GM18511 (cell line): ENCODE data around the gene CFH.
A peak's percentile ranks its signal among the peaks of the same experiment; 100 is the strongest.
"Not testable (repeated sequence)": the region's sequence is repeated elsewhere in the genome, so short reads cannot be mapped to it uniquely, and the experiment has no call there.

ENCODE experiments used
- ATAC-seq: cut with Tn5 transposase; IDR thresholded peaks from one replicate; pipeline ENCODE4 v1.9.1; 2021; ENCODE audit warnings: mild to moderate bottlenecking, moderate library complexity; ENCODE audit not compliant: unreplicated experiment

Gene CFH

GRCh38 chr1:196651637-196652215 is at the start of gene CFH:
Gene CFH, plus strand, starts transcription at chr1:196652043. Its CDS starts 75 bp downstream, at chr1:196652118.
- no peak for ATAC-seq

GRCh38 chr1:196603651-196604050 is 48.2 kb upstream of the CFH start:
- ATAC-seq: no peak

GRCh38 chr1:196607981-196608380 is 43.9 kb upstream of the CFH start:
- ATAC-seq: no peak

- ATAC-seq: no peak
These were observed 43.2 kb upstream of the CFH start, which contains the start of gene KCNT2 for GRCh38 chr1:196608390-196609369. Gene KCNT2, minus strand, starts transcription at chr1:196608440. Its CDS starts 131 bp downstream, at chr1:196608309.

GRCh38 chr1:196609370-196609737 is 42.5 kb upstream of the CFH start:
- no peak for ATAC-seq

- ATAC-seq: no peak
These were observed 40.0 kb upstream of the CFH start for GRCh38 chr1:196611873-196612272.

- ATAC-seq: no peak
These were observed 32.1 kb upstream of the CFH start for GRCh38 chr1:196619721-196620120.

- no peak for ATAC-seq
These were observed 28.8 kb upstream of the CFH start for GRCh38 chr1:196623079-196623478.

- no peak for ATAC-seq
These were observed 23.0 kb upstream of the CFH start for GRCh38 chr1:196628838-196629237.

- no peak for ATAC-seq
These were observed 14.2 kb upstream of the CFH start for GRCh38 chr1:196637606-196638005.

GRCh38 chr1:196638466-196638865 is 13.4 kb upstream of the CFH start:
- no peak for ATAC-seq

GRCh38 chr1:196639291-196639690 is 12.6 kb upstream of the CFH start:
- not testable (repeated sequence) for ATAC-seq

- no peak for ATAC-seq
These were observed 10.9 kb upstream of the CFH start for GRCh38 chr1:196640976-196641375.

- ATAC-seq: no peak
These were observed 1.9 kb upstream of the CFH start for GRCh38 chr1:196649990-196650389.

- no peak for ATAC-seq
These were observed 1.4 kb upstream of the CFH start for GRCh38 chr1:196650403-196650802.

- no peak for ATAC-seq
These were observed 764 bp upstream of the CFH start for GRCh38 chr1:196651079-196651478.

- no peak for ATAC-seq
These were observed 2.4 kb downstream of the CFH start for GRCh38 chr1:196654271-196654670.

- no peak for ATAC-seq
These were observed 3.2 kb downstream of the CFH start for GRCh38 chr1:196655071-196655470.

- ATAC-seq: no peak
These were observed 3.7 kb downstream of the CFH start for GRCh38 chr1:196655494-196655893.

- ATAC-seq: no peak
These were observed 7.6 kb downstream of the CFH start for GRCh38 chr1:196659471-196659870.

- ATAC-seq: no peak
These were observed 8.4 kb downstream of the CFH start for GRCh38 chr1:196660272-196660671.

GRCh38 chr1:196660852-196661251 is 9.0 kb downstream of the CFH start:
- peak; percentile 81 for ATAC-seq
